SKM-1 (cell line): Measurements from ENCODE around the gene MFRP.
"Not testable (repeated sequence)": the region's sequence is repeated elsewhere in the genome, so short reads cannot be mapped to it uniquely, and the experiment has no call there.

Experiments used
- DNase-seq: peaks from one replicate; lab custom pipeline; 2025; ENCODE audit not compliant: unreplicated experiment; lab: John Stamatoyannopoulos, UW

MFRP gene

GRCh38 chr11:119346605-119347004 lies at the start of gene MFRP:
TSS of gene MFRP (minus strand) at chr11:119346705. CDS start at chr11:119346513, 192 bp downstream.
- DNase-seq = no peak

DNA sequence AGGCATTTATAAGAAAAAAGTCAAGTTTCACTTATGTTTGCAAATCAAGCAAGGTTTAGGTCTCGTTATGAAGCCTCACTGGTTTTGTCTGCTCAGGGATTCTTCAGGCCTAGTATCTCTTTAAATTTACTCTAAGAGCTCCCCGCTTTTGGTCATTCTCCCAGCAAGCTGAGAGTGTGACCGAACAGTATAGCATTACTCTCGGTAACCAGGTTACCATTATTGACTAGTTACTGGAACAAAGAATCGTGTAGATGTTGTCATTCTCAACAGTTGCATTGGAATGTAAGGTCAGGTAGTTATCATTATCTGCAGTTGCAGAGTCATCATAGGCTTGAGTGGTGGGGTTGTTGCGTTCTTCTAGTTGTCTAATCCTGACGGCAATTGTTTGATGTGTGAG lies 44.8 kb upstream of the MFRP start:
- DNase-seq = no peak

DNA sequence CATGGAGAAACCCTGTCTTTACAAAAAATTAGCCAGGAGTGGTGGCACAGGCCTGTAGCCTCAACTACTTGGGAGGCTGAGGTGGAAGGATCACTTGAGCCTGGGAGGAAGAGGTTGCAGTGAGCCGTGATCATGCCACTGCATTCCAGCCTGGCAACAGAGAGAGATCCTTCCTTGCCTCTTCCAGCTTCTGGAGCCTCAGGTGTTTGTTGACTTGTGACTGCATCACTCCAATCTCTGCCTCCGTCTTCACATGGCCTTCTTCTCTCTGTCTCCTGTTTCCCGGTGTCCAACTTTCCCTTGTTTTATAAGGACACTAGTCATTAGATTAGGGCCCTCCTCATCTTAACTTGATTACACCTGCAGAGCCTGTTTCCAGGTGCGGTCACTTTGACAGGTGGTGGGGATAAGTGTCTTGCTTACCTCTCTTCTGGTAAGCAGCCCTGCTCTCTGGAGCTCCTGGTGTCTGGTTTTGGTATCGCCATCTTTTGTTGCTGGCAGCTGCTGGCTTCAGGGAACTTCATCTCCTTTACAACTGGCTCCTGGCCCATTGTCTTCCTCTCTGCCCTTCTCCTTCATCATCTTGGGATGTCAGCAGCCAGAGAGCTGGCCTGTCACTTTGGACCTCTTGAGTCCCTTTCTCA lies 43.2 kb upstream of the MFRP start:
- DNase-seq = no peak

- DNase-seq = no peak
Measured at GRCh38 chr11:119388103-119388502, 41.6 kb upstream of the MFRP start.

- DNase-seq = no peak
Measured at GRCh38 chr11:119384332-119384731, 37.8 kb upstream of the MFRP start.

- DNase-seq = not testable (repeated sequence)
Measured at GRCh38 chr11:119382513-119382912, 36.0 kb upstream of the MFRP start.

DNA sequence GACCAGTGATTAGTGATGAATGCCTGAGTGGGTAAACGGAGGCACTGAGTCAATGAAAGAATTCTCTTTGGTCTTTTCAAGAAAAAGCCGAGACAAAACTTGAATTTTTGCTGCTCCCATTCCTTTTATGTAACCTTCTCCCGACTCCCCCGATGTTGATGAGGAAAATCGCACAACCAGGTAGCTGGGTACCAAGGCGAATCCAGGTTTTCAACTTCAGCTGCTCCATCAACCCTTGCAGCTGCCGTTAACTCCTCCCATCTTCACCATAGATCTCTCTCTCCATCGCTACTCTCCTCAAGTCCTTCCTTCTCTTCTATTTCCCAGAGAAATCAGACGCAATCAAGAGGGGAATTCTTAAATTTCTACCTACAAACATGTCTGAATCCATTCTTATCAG lies 35.6 kb upstream of the MFRP start:
- DNase-seq = no peak

GRCh38 chr11:119381181-119381988 lies 34.9 kb upstream of the MFRP start, which contains the start of gene USP2:
TSS of gene USP2 (minus strand) at chr11:119381690. CDS start at chr11:119373480, 8,210 bp downstream.
- DNase-seq = peak; percentile 88

GRCh38 chr11:119380827-119381180 lies 34.3 kb upstream of the MFRP start:
- no peak for DNase-seq

- no peak for DNase-seq
Measured at GRCh38 chr11:119380160-119380826, 33.8 kb upstream of the MFRP start.

GRCh38 chr11:119378851-119379465 lies 32.5 kb upstream of the MFRP start:
- DNase-seq = no peak

DNA sequence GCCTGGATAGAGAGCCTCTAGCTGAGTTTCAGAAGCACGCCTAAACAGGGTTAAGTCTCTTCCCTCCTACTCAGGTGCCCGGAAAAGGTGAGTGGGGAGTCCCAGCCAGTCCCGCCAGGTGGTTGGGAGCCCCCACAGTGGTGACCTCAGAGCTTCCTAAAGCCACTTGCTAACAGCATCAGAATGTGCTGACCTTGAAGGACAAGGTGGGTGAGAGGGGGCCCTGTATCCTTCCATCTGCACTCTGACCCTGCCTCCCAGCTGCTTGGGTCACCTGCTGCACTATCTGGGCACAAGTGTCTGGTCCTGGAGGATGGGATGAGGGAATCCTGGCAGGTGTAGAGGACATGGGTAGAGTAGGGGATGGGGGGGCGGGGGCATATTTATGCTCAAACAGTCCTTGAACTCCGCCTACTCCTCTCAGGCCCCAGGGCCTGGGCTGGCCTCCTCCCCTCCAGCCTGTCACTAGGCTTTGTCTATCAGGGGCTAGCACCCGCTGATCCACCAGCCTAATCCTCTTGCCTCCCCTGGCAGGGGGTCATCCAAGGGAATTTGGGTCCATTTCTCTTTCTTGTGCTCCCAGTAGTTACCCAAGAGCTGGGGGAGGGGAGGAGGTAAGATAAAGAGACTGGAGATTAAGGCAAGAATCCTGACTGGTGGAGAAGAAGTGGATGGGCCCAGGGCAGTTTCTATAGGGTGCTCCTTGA lies 31.6 kb upstream of the MFRP start:
- DNase-seq = no peak

GRCh38 chr11:119377112-119377901 lies 30.8 kb upstream of the MFRP start:
- DNase-seq = no peak

- DNase-seq = no peak
Measured at GRCh38 chr11:119376197-119376847, 29.8 kb upstream of the MFRP start.

GRCh38 chr11:119375337-119376196 lies 29.1 kb upstream of the MFRP start:
- DNase-seq = no peak

GRCh38 chr11:119374632-119375336 lies 28.3 kb upstream of the MFRP start:
- no peak for DNase-seq

DNA sequence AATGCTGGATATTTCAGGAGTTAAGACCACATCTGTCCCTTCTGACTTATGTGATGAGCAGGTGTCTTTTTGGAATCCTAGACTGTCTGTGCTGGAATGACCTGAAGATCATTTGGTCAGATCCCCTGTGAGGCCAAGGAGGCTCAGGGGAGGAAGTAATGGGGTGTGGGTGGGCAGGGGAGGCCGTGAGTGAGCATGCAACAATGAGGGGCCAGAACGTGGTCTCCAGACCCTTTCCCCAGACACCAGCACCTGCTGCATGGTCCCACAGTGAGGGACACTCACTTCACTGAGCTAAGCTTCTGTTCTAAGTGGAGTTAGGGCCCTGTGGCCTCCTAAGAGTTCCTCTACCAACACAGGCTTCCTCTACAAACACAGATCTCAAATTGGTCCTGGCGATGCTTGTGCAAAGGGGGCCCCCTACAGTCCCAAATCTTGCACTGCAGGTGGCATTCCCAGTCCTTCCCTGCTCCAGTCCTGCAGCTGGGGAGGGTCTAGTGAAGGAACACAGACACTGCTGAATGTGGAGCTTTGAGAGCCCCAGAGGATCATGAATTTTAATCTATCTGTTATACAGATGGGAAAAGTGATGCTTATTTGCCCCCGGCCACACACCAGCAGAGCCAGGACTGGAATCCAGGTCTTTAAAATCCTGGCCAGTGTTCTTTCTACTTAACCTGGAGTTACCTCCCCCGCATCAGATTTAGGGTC lies 27.6 kb upstream of the MFRP start:
- peak; percentile 44 for DNase-seq
